Nephron (organoid): ENCODE results near the gene KCNK10.

Experiments used
- H3K27ac Mint-ChIP-seq, 3 experiments: 2 replicates each; pipeline ENCODE4 v1.8.0; 2020; ENCODE audit warnings: mixed read lengths in 3 of 3, mild to moderate bottlenecking in 2 of 3, moderate library complexity in 1 of 3
- H3K27me3 Mint-ChIP-seq: 2 replicates; pipeline ENCODE4 v1.8.0; 2021; ENCODE audit warnings: low read depth, mild to moderate bottlenecking, moderate library complexity, mixed read lengths
- H3K36me3 Mint-ChIP-seq: 2 replicates; pipeline ENCODE4 v1.8.0; 2020; ENCODE audit warnings: low read depth, mixed read lengths
- H3K4me1 Mint-ChIP-seq: 2 replicates; pipeline ENCODE4 v1.8.0; 2020; ENCODE audit warnings: mixed read lengths
- H3K4me3 Mint-ChIP-seq, 3 experiments: 2 replicates each; pipeline ENCODE4 v1.8.0; 2020; ENCODE audit warnings: mild to moderate bottlenecking in 3 of 3, mixed read lengths in 3 of 3, moderate library complexity in 2 of 3
- H3K9me3 Mint-ChIP-seq: 2 replicates; pipeline ENCODE4 v1.8.0; 2020; ENCODE audit warnings: mixed read lengths
- TF ChIP-seq, protein P1 (sequence below), 3 experiments: fragments of 200-600 bp; sonication (generic); IDR thresholded peaks; one replicate each; pipeline ENCODE4 v1.5.0; 2021; ENCODE audit warnings: antibody characterized with exemption in 3 of 3; ENCODE audit not compliant: unreplicated experiment in 3 of 3

The KCNK10 gene

DNA sequence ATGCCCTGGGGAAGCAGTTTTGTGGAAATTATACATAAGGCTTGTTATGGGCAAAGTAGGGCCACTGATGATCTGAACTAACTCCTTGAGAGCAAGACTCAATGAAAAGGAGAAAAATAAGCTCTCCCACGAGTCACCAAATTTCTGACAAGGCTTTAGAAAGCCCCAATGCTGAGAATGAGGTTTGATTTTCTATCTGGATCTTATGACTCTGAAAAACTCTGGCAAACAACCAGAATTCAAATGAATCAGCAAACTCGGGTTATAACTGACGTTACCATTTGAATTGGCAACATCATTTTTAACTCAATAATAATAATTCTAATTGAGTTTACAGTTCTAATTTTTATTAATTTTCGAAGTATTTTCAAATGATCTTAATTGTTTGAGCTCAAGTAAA lies 79.1 kb downstream of the KCNK10 start:
- H3K4me3 Mint-ChIP-seq: no peak overlapping the region
- no peak overlapping the region for H3K27ac Mint-ChIP-seq
- H3K27me3 Mint-ChIP-seq: peaks cover 80% of the 10 kb centered on the region
- TF ChIP-seq, protein P1, sequence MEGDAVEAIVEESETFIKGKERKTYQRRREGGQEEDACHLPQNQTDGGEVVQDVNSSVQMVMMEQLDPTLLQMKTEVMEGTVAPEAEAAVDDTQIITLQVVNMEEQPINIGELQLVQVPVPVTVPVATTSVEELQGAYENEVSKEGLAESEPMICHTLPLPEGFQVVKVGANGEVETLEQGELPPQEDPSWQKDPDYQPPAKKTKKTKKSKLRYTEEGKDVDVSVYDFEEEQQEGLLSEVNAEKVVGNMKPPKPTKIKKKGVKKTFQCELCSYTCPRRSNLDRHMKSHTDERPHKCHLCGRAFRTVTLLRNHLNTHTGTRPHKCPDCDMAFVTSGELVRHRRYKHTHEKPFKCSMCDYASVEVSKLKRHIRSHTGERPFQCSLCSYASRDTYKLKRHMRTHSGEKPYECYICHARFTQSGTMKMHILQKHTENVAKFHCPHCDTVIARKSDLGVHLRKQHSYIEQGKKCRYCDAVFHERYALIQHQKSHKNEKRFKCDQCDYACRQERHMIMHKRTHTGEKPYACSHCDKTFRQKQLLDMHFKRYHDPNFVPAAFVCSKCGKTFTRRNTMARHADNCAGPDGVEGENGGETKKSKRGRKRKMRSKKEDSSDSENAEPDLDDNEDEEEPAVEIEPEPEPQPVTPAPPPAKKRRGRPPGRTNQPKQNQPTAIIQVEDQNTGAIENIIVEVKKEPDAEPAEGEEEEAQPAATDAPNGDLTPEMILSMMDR (IDR thresholded peaks at IDR 0.05; ENCODE audit: unreplicated experiment in 3 of 3): no peak
- H3K9me3 Mint-ChIP-seq: peaks cover 3% of the 10 kb centered on the region
- H3K36me3 Mint-ChIP-seq: no peaks in the 10 kb centered on the region
- H3K4me1 Mint-ChIP-seq: peaks cover 6% of the 10 kb centered on the region

DNA sequence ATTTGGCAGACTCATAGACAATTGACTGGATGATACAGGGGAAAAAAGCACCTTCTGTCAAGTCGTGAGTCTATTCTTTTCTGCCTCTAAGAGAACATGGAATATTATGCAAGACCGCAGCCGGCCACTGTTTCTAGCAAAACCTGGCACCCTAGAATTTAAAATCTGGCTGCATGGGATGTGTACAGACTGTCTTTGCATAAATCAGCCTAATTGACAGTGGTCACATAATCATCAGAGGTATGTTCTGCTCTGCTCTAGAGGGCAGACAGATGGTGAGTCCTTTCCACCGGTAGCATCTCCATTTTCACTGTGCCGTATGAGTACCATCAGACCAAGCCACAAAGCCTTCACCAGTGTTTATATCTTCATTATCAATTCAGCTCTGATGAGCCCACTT lies 80.6 kb downstream of the KCNK10 start:
- H3K4me1 Mint-ChIP-seq: peaks cover 6% of the 10 kb centered on the region
- H3K36me3 Mint-ChIP-seq: no peaks in the 10 kb centered on the region
- TF ChIP-seq, protein P1 (IDR thresholded peaks at IDR 0.05; ENCODE audit: unreplicated experiment in 3 of 3): no peak
- peaks cover 69% of the 10 kb centered on the region for H3K27me3 Mint-ChIP-seq
- peaks cover 3% of the 10 kb centered on the region for H3K9me3 Mint-ChIP-seq
- no peak overlapping the region for H3K4me3 Mint-ChIP-seq
- no peak overlapping the region for H3K27ac Mint-ChIP-seq

DNA sequence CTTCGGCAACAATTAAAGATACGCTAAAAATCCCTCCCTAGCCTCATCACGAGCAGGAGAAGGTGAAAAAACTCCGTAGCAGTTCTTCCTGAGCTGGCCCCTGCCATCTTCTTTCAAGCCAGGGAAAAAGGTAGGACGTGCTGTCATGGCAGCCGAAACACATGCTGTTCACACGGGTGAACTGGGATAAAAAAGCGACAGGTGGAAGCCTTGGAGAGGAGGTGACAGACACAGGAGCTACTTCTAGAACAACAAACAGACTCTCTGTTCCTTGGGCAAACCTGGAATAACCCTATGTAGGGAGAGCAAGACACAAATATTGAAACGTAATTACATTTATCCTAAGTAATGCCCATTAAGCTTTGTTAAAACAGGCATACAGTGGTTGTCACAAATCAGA lies 81.3 kb downstream of the KCNK10 start:
- H3K4me1 Mint-ChIP-seq: peaks cover 6% of the 10 kb centered on the region
- TF ChIP-seq, protein P1 (IDR thresholded peaks at IDR 0.05; ENCODE audit: unreplicated experiment in 3 of 3): no peak
- peaks cover 67% of the 10 kb centered on the region for H3K27me3 Mint-ChIP-seq
- H3K36me3 Mint-ChIP-seq: no peaks in the 10 kb centered on the region
- no peak overlapping the region for H3K27ac Mint-ChIP-seq
- no peak overlapping the region for H3K4me3 Mint-ChIP-seq
- peaks cover 7% of the 10 kb centered on the region for H3K9me3 Mint-ChIP-seq

DNA sequence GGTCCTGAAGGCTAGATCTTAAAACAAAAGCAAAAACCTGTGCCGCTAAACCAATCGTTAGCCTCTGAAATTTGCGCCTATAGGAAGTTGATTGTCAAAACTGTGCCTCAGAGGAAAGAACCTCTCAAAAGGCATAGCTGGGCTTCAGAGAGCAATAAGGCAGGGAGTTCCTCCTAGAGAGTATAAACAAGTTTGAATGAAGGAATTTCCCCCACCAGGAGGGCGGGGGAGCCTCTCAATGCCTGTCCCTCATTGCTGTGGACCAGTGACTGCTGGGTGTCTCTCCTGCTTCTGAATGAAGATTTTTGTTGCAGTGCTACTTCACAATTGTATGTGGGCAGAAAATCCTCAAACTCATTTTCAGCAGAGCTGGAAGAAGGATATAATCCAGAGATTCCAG lies 88.6 kb downstream of the KCNK10 start:
- Mint-ChIP-seq H3K4me1 (no peaks in the 10 kb centered on the region), H3K4me3 (no peak overlapping the region), H3K27me3 (peaks cover 5% of the 10 kb centered on the region), H3K27ac (no peak overlapping the region), H3K36me3 (peaks cover 4% of the 10 kb centered on the region), H3K9me3 (peaks cover 20% of the 10 kb centered on the region)
- TF ChIP-seq, protein P1 (IDR thresholded peaks at IDR 0.05; ENCODE audit: unreplicated experiment in 3 of 3): no peak

DNA sequence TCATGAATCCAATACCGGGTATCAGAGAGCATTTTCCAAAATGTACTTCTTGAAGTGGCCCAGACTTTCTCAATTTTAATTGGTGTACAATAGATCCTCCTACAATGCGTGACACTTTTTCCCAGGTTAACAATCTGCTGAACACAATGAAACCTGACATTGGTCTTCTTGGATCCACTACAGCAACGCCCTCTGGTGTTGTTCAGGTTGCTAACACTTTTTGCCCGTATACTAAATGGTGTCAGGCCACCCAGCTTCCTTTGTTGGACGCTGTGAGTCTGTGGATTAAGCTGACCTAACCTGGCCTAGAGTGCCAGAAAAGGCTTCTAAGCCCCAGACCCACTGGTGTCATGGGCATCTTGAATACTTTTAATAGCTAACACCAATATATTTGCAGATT lies 89.2 kb downstream of the KCNK10 start:
- Mint-ChIP-seq H3K27ac (no peak overlapping the region), H3K4me1 (no peaks in the 10 kb centered on the region), H3K36me3 (peaks cover 4% of the 10 kb centered on the region), H3K27me3 (peaks cover 5% of the 10 kb centered on the region), H3K9me3 (peaks cover 20% of the 10 kb centered on the region), H3K4me3 (no peak overlapping the region)
- TF ChIP-seq, protein P1 (IDR thresholded peaks at IDR 0.05; ENCODE audit: unreplicated experiment in 3 of 3): no peak

DNA sequence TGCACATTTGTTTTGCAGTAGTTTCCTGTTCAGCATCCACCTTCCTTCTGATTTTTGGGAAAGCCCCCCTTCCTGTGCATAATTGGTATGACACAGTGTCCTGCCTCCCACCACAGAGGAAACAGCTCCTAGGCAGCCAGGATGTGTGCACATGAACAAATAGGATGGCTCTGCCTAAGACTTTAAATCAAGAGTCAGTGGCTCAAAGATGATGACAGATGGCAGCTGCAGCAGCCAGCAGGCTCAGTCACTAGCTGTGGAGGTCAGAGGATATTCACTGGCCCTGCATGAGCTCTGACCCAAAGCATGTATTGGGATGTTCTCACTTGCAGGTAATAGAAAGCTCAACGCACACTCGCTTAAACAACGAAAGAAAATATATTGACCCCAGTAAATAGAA lies 90.3 kb downstream of the KCNK10 start:
- Mint-ChIP-seq H3K27ac (no peak overlapping the region), H3K27me3 (peaks cover 5% of the 10 kb centered on the region), H3K4me1 (no peaks in the 10 kb centered on the region), H3K9me3 (peaks cover 20% of the 10 kb centered on the region), H3K4me3 (no peak overlapping the region), H3K36me3 (peaks cover 4% of the 10 kb centered on the region)
- TF ChIP-seq, protein P1 (IDR thresholded peaks at IDR 0.05; ENCODE audit: unreplicated experiment in 3 of 3): no peak
